ENCODE data around the gene CELSR3.

CELSR3 gene

DNA sequence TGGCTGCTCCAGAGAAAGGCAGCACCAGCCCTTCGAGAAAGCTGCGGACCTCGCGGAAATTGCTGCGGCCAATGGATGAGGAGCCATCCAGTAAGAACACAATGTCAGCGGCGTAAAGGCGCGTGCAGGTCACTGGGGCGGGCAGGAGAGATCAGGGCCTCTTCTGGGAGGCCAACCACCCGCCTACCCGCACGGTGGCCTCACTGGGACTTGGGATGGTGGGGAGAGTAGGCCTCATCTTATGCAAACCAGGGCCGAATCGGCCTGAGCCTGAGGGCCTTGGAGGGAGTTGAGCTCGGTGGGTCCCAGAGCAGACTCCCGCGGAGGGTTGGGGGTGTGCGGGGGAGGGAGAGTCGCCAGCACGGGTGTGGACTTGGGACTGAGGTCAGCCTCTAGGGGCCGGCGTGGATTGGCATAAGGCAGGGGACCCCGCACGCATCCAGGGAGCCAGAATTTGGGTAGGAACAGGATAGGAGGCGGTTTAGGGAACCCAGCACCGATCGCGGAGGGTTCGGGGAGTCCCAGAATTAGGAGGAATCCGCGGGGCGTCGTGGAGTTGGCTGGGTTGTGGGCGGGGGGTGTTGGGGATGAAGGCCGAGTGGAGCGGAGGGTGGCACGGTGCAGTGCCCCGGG is 68.2 kb downstream of the CELSR3 start:
- Histone ChIP-seq H3K36me3 (ENCODE audit: insufficient read depth, insufficient read length, low read length) (peaks cover 76% of the 10 kb centered on the region), H3K4me3 (ENCODE audit: insufficient read length, low read depth) (no peak overlapping the region), H3K27me3 (ENCODE audit: insufficient read depth, insufficient read length) (no peaks in the 10 kb centered on the region), H3K9me3 (ENCODE audit: insufficient read depth, low read length) (no peaks in the 10 kb centered on the region), H3K4me1 (ENCODE audit: insufficient read depth, insufficient read length) (peaks cover 55% of the 10 kb centered on the region), H3K9ac (ENCODE audit: insufficient read length, low read depth) (peak overlapping the region; percentile 59)
- TF ChIP-seq YY1 (IDR thresholded peaks at IDR 0.05; ENCODE audit: insufficient read depth, insufficient read length), result no peak
- TF ChIP-seq SUZ12 (IDR thresholded peaks at IDR 0.05; ENCODE audit: extremely low read depth, insufficient read depth, insufficient read length), result no peak
- TF ChIP-seq ZNF274 (IDR thresholded peaks at IDR 0.05; ENCODE audit: low read depth, low read length), result no peak
- DNase-seq (ENCODE audit: low read depth, low spot score), result no peak

DNA sequence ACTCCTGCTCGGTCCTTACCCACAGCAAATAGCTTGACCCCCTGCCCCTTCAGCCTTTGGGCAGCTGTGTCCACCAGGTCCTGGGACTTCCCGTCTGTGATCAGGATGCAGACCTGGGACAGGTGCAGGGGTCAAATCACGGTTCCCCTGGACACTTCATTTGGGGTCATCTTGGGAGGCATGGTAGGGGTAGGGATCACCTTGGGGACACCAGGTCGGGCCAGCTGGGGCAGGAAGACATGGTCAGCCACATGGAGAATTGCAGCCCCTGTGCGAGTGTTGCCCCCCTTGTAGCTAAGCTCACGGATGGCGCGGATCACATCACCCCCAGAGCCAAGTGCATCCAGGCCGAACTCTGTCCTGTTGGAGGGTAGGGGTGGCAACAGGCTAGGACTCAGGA is 69.3 kb downstream of the CELSR3 start:
- TF ChIP-seq YY1 (IDR thresholded peaks at IDR 0.05; ENCODE audit: insufficient read depth, insufficient read length) (no peak), ZNF274 (IDR thresholded peaks at IDR 0.05; ENCODE audit: low read depth, low read length) (no peak), SUZ12 (IDR thresholded peaks at IDR 0.05; ENCODE audit: extremely low read depth, insufficient read depth, insufficient read length) (no peak)

DNA sequence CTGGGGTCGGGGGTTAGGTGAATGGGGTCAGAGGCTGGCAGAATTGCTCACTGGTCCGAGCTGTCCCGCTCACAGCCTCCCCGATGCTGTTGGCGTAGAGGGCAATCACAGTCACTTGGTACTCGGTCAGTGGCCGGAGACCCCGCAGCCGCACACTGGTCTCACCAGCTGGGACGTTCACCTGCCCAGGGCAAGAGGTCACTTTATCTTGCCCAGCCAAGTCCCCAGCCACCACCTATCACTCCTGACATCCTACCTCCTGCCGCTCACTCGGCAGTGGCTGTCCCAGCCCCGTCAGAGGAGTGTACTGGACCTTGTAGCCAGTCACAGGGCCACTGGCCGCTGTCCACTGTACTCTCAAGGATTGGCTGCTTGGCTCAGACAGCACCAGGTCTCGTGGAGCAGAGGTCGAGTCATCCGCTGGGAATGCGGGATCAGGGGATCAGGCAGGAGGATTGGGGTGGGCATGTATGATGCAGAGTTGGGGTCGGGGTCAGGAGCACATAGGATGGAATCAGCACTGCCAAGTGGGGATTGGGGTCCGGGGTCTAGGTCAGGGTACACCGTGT is 70.1 kb downstream of the CELSR3 start:
- no peak for DNase-seq (ENCODE audit: low read depth, low spot score)
- H3K9ac ChIP-seq (ENCODE audit: insufficient read length, low read depth), result no peak overlapping the region
- TF ChIP-seq SUZ12 (IDR thresholded peaks at IDR 0.05; ENCODE audit: extremely low read depth, insufficient read depth, insufficient read length) (no peak), YY1 (IDR thresholded peaks at IDR 0.05; ENCODE audit: insufficient read depth, insufficient read length) (no peak), ZNF274 (IDR thresholded peaks at IDR 0.05; ENCODE audit: low read depth, low read length) (no peak)
- no peaks in the 10 kb centered on the region for H3K9me3 ChIP-seq (ENCODE audit: insufficient read depth, low read length)
- H3K4me1 ChIP-seq (ENCODE audit: insufficient read depth, insufficient read length), result peaks cover 42% of the 10 kb centered on the region
- no peaks in the 10 kb centered on the region for H3K27me3 ChIP-seq (ENCODE audit: insufficient read depth, insufficient read length)
- H3K36me3 ChIP-seq (ENCODE audit: insufficient read depth, insufficient read length, low read length), result peaks cover 81% of the 10 kb centered on the region
- no peak overlapping the region for H3K4me3 ChIP-seq (ENCODE audit: insufficient read length, low read depth)

More for the DNA sequence above, 69.3 kb downstream of the CELSR3 start:
- Histone ChIP-seq H3K9me3 (ENCODE audit: insufficient read depth, low read length) (no peaks in the 10 kb centered on the region), H3K27me3 (ENCODE audit: insufficient read depth, insufficient read length) (no peaks in the 10 kb centered on the region), H3K4me3 (ENCODE audit: insufficient read length, low read depth) (no peak overlapping the region), H3K36me3 (ENCODE audit: insufficient read depth, insufficient read length, low read length) (peaks cover 78% of the 10 kb centered on the region), H3K9ac (ENCODE audit: insufficient read length, low read depth) (no peak overlapping the region), H3K4me1 (ENCODE audit: insufficient read depth, insufficient read length) (peaks cover 46% of the 10 kb centered on the region)
- no peak for DNase-seq (ENCODE audit: low read depth, low spot score)

DNA sequence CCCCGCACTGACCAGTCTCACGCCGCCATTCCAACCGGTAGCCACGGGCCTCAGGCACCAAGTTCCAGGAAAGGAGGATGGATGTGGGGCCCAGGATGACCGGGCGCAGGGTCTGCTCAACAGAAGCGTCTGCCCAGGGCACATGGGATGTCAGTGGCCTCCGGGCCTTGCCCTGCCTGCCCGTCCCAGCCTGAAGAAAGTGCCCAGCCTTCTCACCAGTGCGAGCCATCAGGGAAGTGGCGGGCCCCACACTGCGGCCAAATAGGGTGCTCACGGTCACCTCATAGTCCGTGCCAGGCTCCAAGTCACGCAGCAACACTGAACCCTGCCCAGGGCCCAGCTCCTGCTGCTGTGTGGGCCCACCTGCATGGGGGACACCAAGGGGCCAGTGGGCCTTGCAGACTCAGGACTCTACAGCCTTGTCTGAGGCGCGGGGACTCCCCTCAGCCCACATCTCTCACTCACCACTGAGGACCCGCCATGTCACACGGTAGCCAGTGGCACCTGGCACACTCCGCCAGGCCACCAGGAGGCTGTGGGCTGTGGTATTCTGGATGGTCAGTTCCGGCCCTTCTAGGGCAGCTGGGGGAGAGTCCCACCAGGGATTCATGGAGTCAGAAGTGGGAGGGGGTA is 70.7 kb downstream of the CELSR3 start:
- TF ChIP-seq SUZ12 (IDR thresholded peaks at IDR 0.05; ENCODE audit: extremely low read depth, insufficient read depth, insufficient read length) (no peak), ZNF274 (IDR thresholded peaks at IDR 0.05; ENCODE audit: low read depth, low read length) (no peak), YY1 (IDR thresholded peaks at IDR 0.05; ENCODE audit: insufficient read depth, insufficient read length) (no peak)
- peaks cover 81% of the 10 kb centered on the region for H3K36me3 ChIP-seq (ENCODE audit: insufficient read depth, insufficient read length, low read length)
- H3K27me3 ChIP-seq (ENCODE audit: insufficient read depth, insufficient read length), result no peaks in the 10 kb centered on the region
- no peak overlapping the region for H3K4me3 ChIP-seq (ENCODE audit: insufficient read length, low read depth)
- DNase-seq (ENCODE audit: low read depth, low spot score), result no peak
- H3K9me3 ChIP-seq (ENCODE audit: insufficient read depth, low read length), result no peaks in the 10 kb centered on the region
- H3K4me1 ChIP-seq (ENCODE audit: insufficient read depth, insufficient read length), result peaks cover 36% of the 10 kb centered on the region
- no peak overlapping the region for H3K9ac ChIP-seq (ENCODE audit: insufficient read length, low read depth)

DNA sequence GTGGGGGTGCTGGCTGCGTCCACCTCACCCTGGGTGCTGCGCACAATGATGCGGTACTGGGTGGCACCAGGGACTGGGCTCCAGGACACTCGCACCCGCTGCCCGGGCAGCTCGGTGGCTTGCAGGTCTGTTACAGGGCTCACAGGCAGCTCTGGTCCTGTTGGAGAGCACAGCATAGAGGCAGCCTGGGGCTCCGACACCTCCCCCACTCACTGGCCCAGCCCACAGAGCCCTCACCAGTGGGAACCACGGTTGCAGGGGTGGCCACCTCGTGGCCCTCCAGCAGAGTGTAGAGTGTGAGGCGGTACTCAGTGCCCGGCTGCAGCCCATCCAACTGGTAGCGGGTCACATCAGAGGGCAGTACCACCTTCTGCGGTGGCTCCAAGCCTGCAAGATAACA is 71.2 kb downstream of the CELSR3 start:
- TF ChIP-seq ZNF274 (IDR thresholded peaks at IDR 0.05; ENCODE audit: low read depth, low read length) (no peak), SUZ12 (IDR thresholded peaks at IDR 0.05; ENCODE audit: extremely low read depth, insufficient read depth, insufficient read length) (no peak), YY1 (IDR thresholded peaks at IDR 0.05; ENCODE audit: insufficient read depth, insufficient read length) (no peak)
- H3K9ac ChIP-seq (ENCODE audit: insufficient read length, low read depth), result no peak overlapping the region
- peaks cover 31% of the 10 kb centered on the region for H3K4me1 ChIP-seq (ENCODE audit: insufficient read depth, insufficient read length)
- peaks cover 81% of the 10 kb centered on the region for H3K36me3 ChIP-seq (ENCODE audit: insufficient read depth, insufficient read length, low read length)
- no peak overlapping the region for H3K4me3 ChIP-seq (ENCODE audit: insufficient read length, low read depth)
- no peak for DNase-seq (ENCODE audit: low read depth, low spot score)
- H3K9me3 ChIP-seq (ENCODE audit: insufficient read depth, low read length), result no peaks in the 10 kb centered on the region
- no peaks in the 10 kb centered on the region for H3K27me3 ChIP-seq (ENCODE audit: insufficient read depth, insufficient read length)

DNA sequence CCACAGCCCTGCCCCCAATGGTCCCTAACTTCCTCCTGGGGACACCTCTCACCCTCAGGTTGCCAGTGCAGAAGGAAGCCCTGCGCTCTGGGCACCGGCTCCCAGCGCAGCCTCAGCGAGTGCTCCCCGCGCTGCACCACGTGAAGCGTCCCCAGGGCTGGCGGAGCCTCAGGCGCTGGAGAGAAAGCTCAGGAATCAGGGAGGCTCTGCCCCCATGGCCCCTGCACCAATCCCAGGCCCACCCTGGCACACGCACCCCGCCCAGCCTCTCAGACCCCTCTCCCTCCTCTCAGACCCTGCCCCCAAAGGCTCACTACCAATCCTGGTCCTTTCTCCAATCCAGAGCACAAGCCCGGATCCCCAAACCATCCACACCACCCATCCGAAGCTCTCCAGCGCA is 74.5 kb downstream of the CELSR3 start:
- Histone ChIP-seq H3K4me3 (ENCODE audit: insufficient read length, low read depth) (no peak overlapping the region), H3K36me3 (ENCODE audit: insufficient read depth, insufficient read length, low read length) (peaks cover 99% of the 10 kb centered on the region)
- no peak for TF ChIP-seq YY1 (IDR thresholded peaks at IDR 0.05; ENCODE audit: insufficient read depth, insufficient read length)
- TF ChIP-seq ZNF274 (IDR thresholded peaks at IDR 0.05; ENCODE audit: low read depth, low read length), result no peak
- TF ChIP-seq SUZ12 (IDR thresholded peaks at IDR 0.05; ENCODE audit: extremely low read depth, insufficient read depth, insufficient read length), result no peak

DNA sequence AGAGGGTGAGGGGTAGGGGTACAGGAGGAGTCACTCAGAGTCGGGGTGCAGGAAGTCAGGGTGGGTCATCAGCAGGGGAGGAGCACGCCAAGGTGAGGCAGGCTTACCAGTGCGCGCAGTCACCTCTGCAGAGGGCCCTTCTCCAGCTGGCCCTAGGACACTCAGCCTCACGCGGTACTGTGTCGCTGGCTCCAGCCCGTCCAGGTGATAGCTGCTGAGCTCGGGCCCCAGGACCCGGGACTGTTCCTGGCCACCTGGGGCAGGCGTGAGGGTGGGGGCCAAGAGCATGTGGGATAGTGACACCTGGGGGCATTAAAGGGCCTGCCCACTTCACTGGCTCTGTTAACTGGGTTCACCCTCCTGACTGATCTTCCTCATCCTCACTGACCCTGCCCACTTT is 75.0 kb downstream of the CELSR3 start:
- Histone ChIP-seq H3K27me3 (ENCODE audit: insufficient read depth, insufficient read length) (no peaks in the 10 kb centered on the region), H3K9me3 (ENCODE audit: insufficient read depth, low read length) (no peaks in the 10 kb centered on the region), H3K9ac (ENCODE audit: insufficient read length, low read depth) (no peak overlapping the region), H3K4me3 (ENCODE audit: insufficient read length, low read depth) (no peak overlapping the region), H3K36me3 (ENCODE audit: insufficient read depth, insufficient read length, low read length) (peaks cover 99% of the 10 kb centered on the region), H3K4me1 (ENCODE audit: insufficient read depth, insufficient read length) (peaks cover 4% of the 10 kb centered on the region)
- no peak for DNase-seq (ENCODE audit: low read depth, low spot score)
- TF ChIP-seq YY1 (IDR thresholded peaks at IDR 0.05; ENCODE audit: insufficient read depth, insufficient read length) (no peak), SUZ12 (IDR thresholded peaks at IDR 0.05; ENCODE audit: extremely low read depth, insufficient read depth, insufficient read length) (no peak), ZNF274 (IDR thresholded peaks at IDR 0.05; ENCODE audit: low read depth, low read length) (no peak)

More for the DNA sequence above, 74.5 kb downstream of the CELSR3 start:
- Histone ChIP-seq H3K9ac (ENCODE audit: insufficient read length, low read depth) (no peak overlapping the region), H3K9me3 (ENCODE audit: insufficient read depth, low read length) (no peaks in the 10 kb centered on the region), H3K4me1 (ENCODE audit: insufficient read depth, insufficient read length) (peaks cover 5% of the 10 kb centered on the region), H3K27me3 (ENCODE audit: insufficient read depth, insufficient read length) (no peaks in the 10 kb centered on the region)
- DNase-seq (ENCODE audit: low read depth, low spot score), result no peak

Measured in NT2/D1 (cell line).